HUES6 (cell line): ENCODE results near the gene KCP.

Experiments
- H3K27ac ChIP-seq: 2 replicates; pipeline ENCODE4 v1.7.0; 2013; ENCODE audit warnings: low read depth, mild to moderate bottlenecking, low read length, inconsistent platforms
- H3K27me3 ChIP-seq: 2 replicates; pipeline ENCODE4 v1.6.1; 2013; ENCODE audit warnings: low read length; ENCODE audit not compliant: control insufficient read depth, insufficient read depth
- H3K36me3 ChIP-seq: 2 replicates; pipeline ENCODE4 v1.6.1; 2013; ENCODE audit warnings: low read length; ENCODE audit not compliant: control insufficient read depth, insufficient read depth
- H3K4me1 ChIP-seq: 2 replicates; pipeline ENCODE4 v1.6.1; 2013; ENCODE audit warnings: low read length; ENCODE audit not compliant: control insufficient read depth, insufficient read depth
- H3K4me3 ChIP-seq: 2 replicates; pipeline ENCODE4 v1.5.1; 2013; ENCODE audit warnings: low read depth, low read length
- H3K9ac ChIP-seq: one replicate; pipeline ENCODE4 v1.6.1; 2013; ENCODE audit warnings: mild to moderate bottlenecking, low read length
- H3K9me3 ChIP-seq: 2 replicates; pipeline ENCODE4 v1.6.1; 2013; ENCODE audit warnings: low read depth, low read length; ENCODE audit not compliant: control insufficient read depth, insufficient read depth

KCP gene

GRCh38 chr7:128837521-128837921, 73.0 kb downstream of the KCP start:
- no peaks in the 10 kb centered on the region for H3K9me3 ChIP-seq
- peaks cover 70% of the 10 kb centered on the region; the same call in 1 of the 2 replicates for H3K36me3 ChIP-seq
- H3K4me3 ChIP-seq, result no peak overlapping the region
- H3K4me1 ChIP-seq, result peaks cover 24% of the 10 kb centered on the region
- no peak overlapping the region for H3K27ac ChIP-seq
- no peak overlapping the region for H3K9ac ChIP-seq
- H3K27me3 ChIP-seq, result no peaks in the 10 kb centered on the region

- H3K4me1 ChIP-seq, result peaks cover 23% of the 10 kb centered on the region
- H3K4me3 ChIP-seq, result no peak overlapping the region
- H3K9me3 ChIP-seq, result no peaks in the 10 kb centered on the region
- H3K36me3 ChIP-seq, result peaks cover 66% of the 10 kb centered on the region; the same call in 1 of the 2 replicates
- H3K27me3 ChIP-seq, result no peaks in the 10 kb centered on the region
- no peak overlapping the region for H3K27ac ChIP-seq
- no peak overlapping the region for H3K9ac ChIP-seq
These were observed 73.7 kb downstream of the KCP start for GRCh38 chr7:128836729-128837348.

- Histone ChIP-seq H3K9ac (no peak overlapping the region), H3K4me1 (peaks cover 17% of the 10 kb centered on the region), H3K4me3 (no peak overlapping the region)
These were observed 74.5 kb downstream of the KCP start for GRCh38 chr7:128835790-128836641.

GRCh38 chr7:128835231-128835751, 75.2 kb downstream of the KCP start:
- no peak overlapping the region for H3K9ac ChIP-seq

More at GRCh38 chr7:128835790-128836641, 74.5 kb downstream of the KCP start:
- H3K27me3 ChIP-seq, result peaks cover 6% of the 10 kb centered on the region; the same call in 1 of the 2 replicates
- no peaks in the 10 kb centered on the region for H3K9me3 ChIP-seq
- H3K27ac ChIP-seq, result no peak overlapping the region
- H3K36me3 ChIP-seq, result peaks cover 58% of the 10 kb centered on the region; the same call in 1 of the 2 replicates

GRCh38 chr7:128833946-128834325, 76.6 kb downstream of the KCP start:
- H3K4me3 ChIP-seq, result peak overlapping the region; percentile 19; the same call in 1 of the 2 replicates
- no peak overlapping the region for H3K27ac ChIP-seq
- H3K4me1 ChIP-seq, result peaks cover 27% of the 10 kb centered on the region
- H3K9ac ChIP-seq, result no peak overlapping the region
- H3K9me3 ChIP-seq, result no peaks in the 10 kb centered on the region
- H3K27me3 ChIP-seq, result peaks cover 18% of the 10 kb centered on the region
- peaks cover 40% of the 10 kb centered on the region; the same call in 1 of the 2 replicates for H3K36me3 ChIP-seq

More at GRCh38 chr7:128835231-128835751, 75.2 kb downstream of the KCP start:
- H3K4me1 ChIP-seq, result peaks cover 20% of the 10 kb centered on the region
- no peak overlapping the region for H3K4me3 ChIP-seq
- peaks cover 51% of the 10 kb centered on the region; the same call in 1 of the 2 replicates for H3K36me3 ChIP-seq
- peaks cover 12% of the 10 kb centered on the region for H3K27me3 ChIP-seq
- H3K27ac ChIP-seq, result no peak overlapping the region
- no peaks in the 10 kb centered on the region for H3K9me3 ChIP-seq

GRCh38 chr7:128833148-128833945, 77.2 kb downstream of the KCP start:
- Histone ChIP-seq H3K4me1 (peaks cover 31% of the 10 kb centered on the region), H3K4me3 (peak overlapping the region; percentile 76; the same call in 1 of the 2 replicates)

GRCh38 chr7:128832880-128833147, 77.7 kb downstream of the KCP start:
- Histone ChIP-seq H3K9ac (peak overlapping the region; percentile 62), H3K4me1 (peaks cover 36% of the 10 kb centered on the region), H3K36me3 (peaks cover 29% of the 10 kb centered on the region; the same call in 1 of the 2 replicates), H3K27me3 (peaks cover 18% of the 10 kb centered on the region), H3K27ac (no peak overlapping the region; the same call in 1 of the 2 replicates), H3K9me3 (no peaks in the 10 kb centered on the region), H3K4me3 (peak overlapping the region; percentile 76)

More at GRCh38 chr7:128833148-128833945, 77.2 kb downstream of the KCP start:
- Histone ChIP-seq H3K36me3 (peaks cover 34% of the 10 kb centered on the region; the same call in 1 of the 2 replicates), H3K9ac (peak overlapping the region; percentile 62), H3K27me3 (peaks cover 18% of the 10 kb centered on the region), H3K27ac (no peak overlapping the region), H3K9me3 (no peaks in the 10 kb centered on the region)

- H3K36me3 ChIP-seq, result peaks cover 23% of the 10 kb centered on the region; the same call in 1 of the 2 replicates
- peak overlapping the region; percentile 19; the same call in 1 of the 2 replicates for H3K27ac ChIP-seq
- no peaks in the 10 kb centered on the region for H3K9me3 ChIP-seq
- H3K4me1 ChIP-seq, result peaks cover 42% of the 10 kb centered on the region
- H3K27me3 ChIP-seq, result peaks cover 18% of the 10 kb centered on the region
- peak overlapping the region; percentile 81 for H3K9ac ChIP-seq
- H3K4me3 ChIP-seq, result peak overlapping the region; percentile 76
These were observed 78.3 kb downstream of the KCP start for GRCh38 chr7:128831994-128832879.

- Histone ChIP-seq H3K27me3 (peaks cover 18% of the 10 kb centered on the region), H3K4me3 (peak overlapping the region; percentile 76), H3K36me3 (peaks cover 16% of the 10 kb centered on the region; the same call in 1 of the 2 replicates), H3K9me3 (no peaks in the 10 kb centered on the region), H3K9ac (peak overlapping the region; percentile 81), H3K4me1 (peaks cover 47% of the 10 kb centered on the region), H3K27ac (peak overlapping the region; percentile 26; the same call in 1 of the 2 replicates)
These were observed 79.1 kb downstream of the KCP start for GRCh38 chr7:128831178-128831993.
